BE2C (cell line): ENCODE results near the gene ADGRG2.

Experiments used
- DNase-seq: peaks from one replicate; pipeline ENCODE4 v3.0.0-alpha.2; 2020
- H3K27me3 ChIP-seq: fragments of 250-450 bp; sonication (Bioruptor Pico); 2 replicates; pipeline ENCODE4 v1.5.1; 2020; ENCODE audit warnings: mild to moderate bottlenecking
- H3K36me3 ChIP-seq: fragments of 250-450 bp; sonication (Bioruptor Pico); 2 replicates; pipeline ENCODE4 v1.5.1; 2020; ENCODE audit warnings: mild to moderate bottlenecking
- H3K4me1 ChIP-seq: fragments of 250-450 bp; sonication (Bioruptor Pico); 2 replicates; pipeline ENCODE4 v1.5.1; 2020
- H3K4me3 ChIP-seq: 2 replicates; pipeline ENCODE4 v1.5.1; 2011; ENCODE audit warnings: low read depth, low read length
- H3K9me3 ChIP-seq: fragments of 250-450 bp; sonication (Bioruptor Pico); 2 replicates; pipeline ENCODE4 v1.5.1; 2020
- TF ChIP-seq, protein P1 (sequence below): IDR thresholded peaks from 2 replicates; pipeline ENCODE4 v1.5.1; 2012; ENCODE audit warnings: mild to moderate bottlenecking, low read depth, low read length

ADGRG2 gene

DNA sequence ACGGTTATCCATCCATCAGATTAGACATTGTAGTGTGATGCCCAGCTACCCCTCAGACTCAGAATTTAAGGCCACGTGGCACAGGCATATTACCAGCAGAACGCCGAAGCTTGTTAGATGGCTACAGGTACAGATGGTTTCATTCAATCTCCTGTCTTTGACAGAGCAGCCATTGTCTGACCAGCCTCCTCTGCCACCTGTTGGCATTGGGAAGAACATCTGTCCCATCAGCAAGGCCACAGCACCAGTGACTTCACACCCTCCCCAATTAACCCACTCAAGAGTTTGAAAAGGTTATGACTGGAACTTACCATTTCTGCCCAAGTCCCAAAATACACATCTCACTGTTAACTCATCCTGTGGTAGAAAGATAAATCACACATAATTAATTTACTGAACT, 116.4 kb downstream of the ADGRG2 start:
- Histone ChIP-seq H3K27me3 (no peaks in the 10 kb centered on the region), H3K4me3 (no peak overlapping the region), H3K36me3 (no peaks in the 10 kb centered on the region), H3K9me3 (no peaks in the 10 kb centered on the region), H3K4me1 (no peaks in the 10 kb centered on the region)
- TF ChIP-seq, protein P1, sequence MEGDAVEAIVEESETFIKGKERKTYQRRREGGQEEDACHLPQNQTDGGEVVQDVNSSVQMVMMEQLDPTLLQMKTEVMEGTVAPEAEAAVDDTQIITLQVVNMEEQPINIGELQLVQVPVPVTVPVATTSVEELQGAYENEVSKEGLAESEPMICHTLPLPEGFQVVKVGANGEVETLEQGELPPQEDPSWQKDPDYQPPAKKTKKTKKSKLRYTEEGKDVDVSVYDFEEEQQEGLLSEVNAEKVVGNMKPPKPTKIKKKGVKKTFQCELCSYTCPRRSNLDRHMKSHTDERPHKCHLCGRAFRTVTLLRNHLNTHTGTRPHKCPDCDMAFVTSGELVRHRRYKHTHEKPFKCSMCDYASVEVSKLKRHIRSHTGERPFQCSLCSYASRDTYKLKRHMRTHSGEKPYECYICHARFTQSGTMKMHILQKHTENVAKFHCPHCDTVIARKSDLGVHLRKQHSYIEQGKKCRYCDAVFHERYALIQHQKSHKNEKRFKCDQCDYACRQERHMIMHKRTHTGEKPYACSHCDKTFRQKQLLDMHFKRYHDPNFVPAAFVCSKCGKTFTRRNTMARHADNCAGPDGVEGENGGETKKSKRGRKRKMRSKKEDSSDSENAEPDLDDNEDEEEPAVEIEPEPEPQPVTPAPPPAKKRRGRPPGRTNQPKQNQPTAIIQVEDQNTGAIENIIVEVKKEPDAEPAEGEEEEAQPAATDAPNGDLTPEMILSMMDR: peak; percentile 5; the same call in 1 of the 2 replicates
- no peak for DNase-seq

DNA sequence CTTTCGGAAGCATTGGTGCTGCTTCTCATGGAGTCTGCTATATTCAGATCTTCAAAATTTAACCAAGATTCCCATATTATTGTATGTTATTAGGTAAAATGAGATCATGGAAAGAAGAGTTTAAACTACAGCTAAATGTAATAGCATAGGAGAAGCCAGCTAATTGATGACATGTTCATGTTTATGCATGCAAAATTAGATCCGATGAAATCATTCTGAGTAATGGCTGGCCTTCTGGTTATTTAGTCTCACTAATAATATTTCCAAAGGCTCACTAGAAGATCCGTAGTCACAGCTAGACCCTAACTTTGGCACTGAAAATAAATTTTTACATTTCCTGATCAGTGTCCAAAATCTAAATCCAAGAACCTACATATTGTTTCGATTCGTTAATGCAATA, 118.5 kb downstream of the ADGRG2 start:
- H3K27me3 ChIP-seq: no peaks in the 10 kb centered on the region
- no peaks in the 10 kb centered on the region for H3K4me1 ChIP-seq
- no peak for DNase-seq
- H3K9me3 ChIP-seq: no peaks in the 10 kb centered on the region
- H3K4me3 ChIP-seq: no peak overlapping the region
- H3K36me3 ChIP-seq: no peaks in the 10 kb centered on the region
- TF ChIP-seq, protein P1: no peak

DNA sequence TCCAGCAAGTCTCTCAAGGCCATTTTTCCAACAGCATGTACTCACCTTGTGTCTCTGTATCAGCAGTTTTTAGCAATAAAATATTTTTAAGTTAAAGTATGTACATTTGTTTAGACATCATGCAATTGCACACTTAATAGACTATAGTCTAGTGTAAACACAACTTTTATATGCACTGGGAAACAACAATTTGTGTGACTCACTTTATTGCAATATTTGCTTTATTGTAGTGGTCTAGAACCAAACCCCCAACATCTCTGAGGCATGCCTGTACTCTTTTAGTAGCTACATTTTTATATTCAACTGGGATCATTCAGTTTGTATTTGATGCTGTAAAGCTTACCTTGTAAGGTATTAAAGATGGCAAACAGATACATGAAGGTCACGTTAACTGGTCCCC, 123.6 kb downstream of the ADGRG2 start:
- Histone ChIP-seq H3K27me3 (no peaks in the 10 kb centered on the region), H3K4me1 (no peaks in the 10 kb centered on the region), H3K4me3 (no peak overlapping the region), H3K36me3 (no peaks in the 10 kb centered on the region), H3K9me3 (no peaks in the 10 kb centered on the region)
- TF ChIP-seq, protein P1: no peak
- no peak for DNase-seq

DNA sequence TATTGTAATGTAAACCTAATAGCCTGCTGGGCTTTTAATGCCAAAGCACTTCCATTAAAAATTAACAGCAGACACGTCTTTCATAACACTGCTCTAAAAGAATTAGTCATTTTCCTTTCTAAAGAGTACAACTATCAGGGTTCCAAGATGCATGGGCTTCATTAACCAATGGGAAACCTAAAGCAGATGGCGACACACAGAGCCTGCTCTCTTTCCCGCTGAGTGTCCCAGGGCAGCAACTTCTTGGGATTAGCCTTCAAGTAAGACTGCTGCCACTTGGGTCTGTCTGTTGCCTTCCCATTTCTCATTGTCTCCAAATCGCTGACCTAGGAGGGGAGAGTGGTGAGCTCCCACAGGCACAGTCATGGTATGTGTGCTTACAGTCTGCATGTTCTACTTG, 124.4 kb downstream of the ADGRG2 start:
- no peaks in the 10 kb centered on the region for H3K4me1 ChIP-seq
- H3K36me3 ChIP-seq: no peaks in the 10 kb centered on the region
- H3K4me3 ChIP-seq: no peak overlapping the region
- H3K27me3 ChIP-seq: no peaks in the 10 kb centered on the region
- TF ChIP-seq, protein P1: no peak
- no peaks in the 10 kb centered on the region for H3K9me3 ChIP-seq
- no peak for DNase-seq

DNA sequence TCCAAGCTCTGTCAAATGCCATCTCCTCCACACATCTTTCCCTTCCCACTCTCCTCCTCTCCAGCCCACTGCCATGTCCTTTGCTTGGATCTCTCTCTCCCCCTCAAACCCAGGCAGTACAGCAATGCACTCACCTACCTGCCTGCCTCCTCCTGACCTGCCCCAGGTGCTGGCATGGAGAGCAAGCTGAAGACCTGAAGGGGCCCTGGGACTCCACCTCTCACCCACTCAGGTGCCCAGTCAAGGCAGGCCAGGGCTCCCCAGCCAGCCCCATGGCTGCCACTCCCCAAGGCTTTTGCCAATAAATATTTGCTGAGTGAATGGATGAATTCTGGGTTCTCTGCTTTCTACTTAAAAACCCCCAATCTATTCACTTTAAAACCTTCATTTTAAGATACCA, 125.7 kb downstream of the ADGRG2 start:
- DNase-seq: no peak
- no peak overlapping the region for H3K4me3 ChIP-seq
- H3K27me3 ChIP-seq: no peaks in the 10 kb centered on the region
- H3K36me3 ChIP-seq: no peaks in the 10 kb centered on the region
- no peaks in the 10 kb centered on the region for H3K4me1 ChIP-seq
- TF ChIP-seq, protein P1: no peak
- no peaks in the 10 kb centered on the region for H3K9me3 ChIP-seq

DNA sequence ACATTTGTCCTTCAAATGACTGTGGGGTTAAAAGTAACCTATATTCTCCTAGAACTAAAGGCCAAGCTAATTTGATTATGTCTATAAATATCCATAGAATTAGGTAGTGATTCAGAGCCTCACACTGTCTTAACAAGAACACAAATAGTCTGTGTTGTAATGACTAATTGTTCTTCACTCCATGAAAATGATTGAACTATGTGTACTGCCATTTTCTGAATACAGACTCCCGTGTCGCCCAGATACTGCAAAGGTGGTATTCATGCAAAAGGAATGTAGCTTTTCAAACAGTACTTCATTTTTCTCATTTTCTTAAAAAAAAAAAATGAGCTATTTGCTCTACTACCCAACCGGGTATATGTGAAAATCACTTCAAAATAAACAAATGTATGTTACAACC, 127.0 kb downstream of the ADGRG2 start:
- no peak overlapping the region for H3K4me3 ChIP-seq
- H3K36me3 ChIP-seq: no peaks in the 10 kb centered on the region
- H3K9me3 ChIP-seq: no peaks in the 10 kb centered on the region
- DNase-seq: no peak
- TF ChIP-seq, protein P1: no peak
- no peaks in the 10 kb centered on the region for H3K27me3 ChIP-seq
- no peaks in the 10 kb centered on the region for H3K4me1 ChIP-seq
